AG08396 (cell line): ENCODE data around the gene ADAMTS19.
"Not testable (repeated sequence)": the region's sequence is repeated elsewhere in the genome, so short reads cannot be mapped to it uniquely, and the experiment has no call there.

Experiments
- DNase-seq: peaks from one replicate; pipeline ENCODE4 v3.0.0; 2012; ENCODE audit warnings: low spot score, mixed read lengths

ADAMTS19 gene

DNA sequence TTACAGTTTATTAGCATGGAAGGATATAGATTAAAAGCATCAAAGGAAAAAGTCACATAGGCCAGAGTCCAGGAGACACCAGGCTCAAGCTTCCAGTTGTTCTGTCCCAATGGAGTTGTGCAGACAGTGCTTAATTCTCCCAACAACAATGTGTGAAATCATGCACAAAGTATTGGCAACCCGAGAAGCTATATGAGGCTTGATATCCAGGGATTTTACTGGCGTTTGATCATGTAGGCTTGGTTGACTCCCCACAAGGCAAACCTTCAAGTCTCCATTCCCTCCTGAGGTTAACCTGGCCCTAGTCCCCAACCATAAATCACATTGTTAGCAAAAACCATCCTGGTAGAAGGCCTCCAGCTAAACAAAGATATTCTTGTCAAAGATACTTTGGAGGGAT, 141.5 kb downstream of the ADAMTS19 start:
- DNase-seq: no peak

GRCh38 chr5:129608350-129608749, 148.3 kb downstream of the ADAMTS19 start:
- no peak for DNase-seq

- DNase-seq: no peak
These were observed 149.6 kb downstream of the ADAMTS19 start for GRCh38 chr5:129609710-129610109.

DNA sequence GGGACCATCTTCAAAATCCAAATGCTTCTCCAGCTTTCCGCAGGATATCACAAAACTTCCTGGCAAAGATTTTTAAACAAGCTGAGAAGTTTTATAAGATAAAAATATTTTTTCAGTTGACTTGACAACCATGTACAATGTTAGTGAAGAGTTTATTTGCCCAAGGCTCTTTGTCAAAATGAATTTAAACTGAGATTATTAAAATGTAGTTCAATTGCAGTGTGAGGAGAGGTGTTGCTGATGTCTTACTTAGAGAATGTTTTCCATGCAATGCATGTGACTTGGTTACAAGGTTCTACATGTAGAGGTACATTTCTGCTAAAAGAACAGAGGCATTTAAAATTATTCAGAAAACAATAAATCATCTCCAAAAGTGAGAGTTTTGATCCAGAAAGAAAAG, 156.4 kb downstream of the ADAMTS19 start:
- DNase-seq: no peak

DNA sequence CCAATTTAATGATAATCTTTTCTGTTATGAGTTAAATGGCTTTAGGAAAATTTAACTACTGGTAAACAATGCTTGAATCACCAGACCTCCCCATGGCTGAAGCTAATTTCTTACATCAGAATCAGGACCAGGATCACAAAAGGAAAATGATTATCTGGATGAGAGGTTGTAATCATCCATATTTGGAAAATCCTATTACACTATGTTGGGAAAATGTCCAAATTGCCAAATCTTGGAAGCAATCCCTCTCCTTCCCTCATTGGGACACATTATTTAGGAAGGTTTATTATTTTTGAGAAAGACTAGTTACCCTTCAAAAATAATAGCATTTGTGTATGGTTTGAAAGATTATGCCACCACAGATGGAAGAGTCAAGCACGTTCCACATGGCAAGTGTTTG, 157.1 kb downstream of the ADAMTS19 start:
- DNase-seq: no peak

- no peak for DNase-seq
These were observed 159.7 kb downstream of the ADAMTS19 start for GRCh38 chr5:129619782-129620181.

DNA sequence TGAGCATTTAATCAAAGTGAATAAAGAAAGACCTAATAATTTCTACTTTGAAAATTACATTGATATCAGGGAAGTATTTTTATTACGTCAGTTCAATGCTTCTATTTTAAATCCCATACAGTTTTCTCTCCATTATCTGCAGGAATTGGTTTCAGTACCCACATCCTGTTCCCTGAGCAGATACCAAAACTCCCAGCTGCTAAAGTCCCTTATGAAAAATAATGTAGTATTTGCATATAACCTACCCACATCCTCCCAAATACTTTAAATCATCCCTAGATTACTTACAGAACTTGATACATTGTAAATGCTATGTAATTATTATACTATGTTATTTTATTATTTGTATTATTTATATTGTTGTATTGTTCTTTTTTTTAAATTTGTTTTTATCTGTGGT, 162.4 kb downstream of the ADAMTS19 start:
- no peak for DNase-seq

DNA sequence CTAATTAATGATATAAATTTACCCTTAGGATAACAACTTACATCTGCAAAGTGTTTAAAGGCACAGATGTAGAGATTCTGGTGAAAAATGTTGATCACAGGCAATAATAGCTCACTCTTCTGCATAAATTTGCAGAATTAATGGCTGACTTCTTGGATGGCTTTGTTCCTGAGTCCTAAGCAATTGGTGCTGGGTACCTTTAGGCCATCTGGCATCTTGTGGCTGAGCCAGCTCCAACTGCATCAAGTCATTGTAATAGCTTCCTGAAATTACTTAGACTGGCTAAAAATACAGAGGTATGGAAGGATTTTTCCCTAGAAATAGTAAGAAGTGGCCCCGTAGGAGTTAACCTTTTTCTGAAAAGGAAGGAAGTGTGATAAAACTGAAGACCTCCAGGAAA, 169.5 kb downstream of the ADAMTS19 start:
- DNase-seq: no peak

DNA sequence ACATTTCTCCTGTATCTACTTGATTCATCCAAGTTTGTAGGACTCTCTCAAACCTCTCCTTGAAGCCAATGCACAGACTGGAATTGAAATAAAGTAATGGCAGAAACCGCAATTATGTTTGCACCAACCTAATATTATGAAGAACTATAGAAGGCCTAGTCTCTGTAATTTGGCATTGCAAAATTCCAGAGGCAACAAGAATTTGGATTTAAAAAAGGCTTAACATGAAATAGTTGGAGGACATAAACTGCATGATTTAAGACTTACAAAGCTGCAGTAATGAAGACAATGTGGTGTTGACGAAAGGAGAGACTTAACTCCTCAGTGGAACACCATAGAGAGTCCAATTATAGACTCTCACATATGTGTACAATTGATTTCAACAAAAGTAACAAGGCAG, 170.0 kb downstream of the ADAMTS19 start:
- no peak for DNase-seq

DNA sequence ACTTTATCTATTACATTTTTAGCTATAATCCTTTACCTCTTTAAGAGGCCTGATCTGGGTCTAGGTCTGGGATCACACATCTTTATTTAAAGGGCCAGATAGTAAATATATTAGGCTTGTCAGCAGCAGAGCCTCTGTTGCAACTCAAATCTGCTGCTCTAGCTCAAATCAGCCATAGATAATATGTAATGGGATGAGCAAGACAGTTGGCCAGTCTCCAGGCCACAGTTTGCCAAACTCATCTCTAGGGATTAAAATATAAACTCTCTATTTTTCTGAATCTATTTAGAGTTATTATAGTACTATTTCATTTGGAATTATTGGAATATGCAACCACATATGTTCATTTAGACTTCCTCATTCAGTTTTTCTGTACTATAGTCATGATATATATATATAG, 171.9 kb downstream of the ADAMTS19 start:
- no peak for DNase-seq

GRCh38 chr5:129637501-129637900, 177.4 kb downstream of the ADAMTS19 start:
- DNase-seq: not testable (repeated sequence)

DNA sequence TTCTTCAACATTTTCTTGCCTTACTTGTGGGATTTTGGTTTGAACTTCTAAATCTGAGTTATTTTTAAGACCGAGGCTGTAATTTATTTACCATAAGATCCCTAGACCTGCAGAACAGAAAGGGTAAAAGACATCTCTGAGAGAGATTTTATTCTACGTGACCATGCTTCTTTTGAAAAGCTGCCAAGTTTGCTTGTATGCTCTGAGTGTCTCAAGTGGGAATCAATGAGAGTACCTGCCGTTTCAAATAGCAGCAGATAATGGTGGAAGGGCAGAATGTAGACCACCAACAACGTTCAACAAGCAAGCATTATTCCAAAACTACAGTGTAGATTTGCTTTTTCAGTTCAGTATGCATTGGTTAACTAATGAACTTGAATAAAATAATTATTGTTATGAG, 179.2 kb downstream of the ADAMTS19 start:
- no peak for DNase-seq

DNA sequence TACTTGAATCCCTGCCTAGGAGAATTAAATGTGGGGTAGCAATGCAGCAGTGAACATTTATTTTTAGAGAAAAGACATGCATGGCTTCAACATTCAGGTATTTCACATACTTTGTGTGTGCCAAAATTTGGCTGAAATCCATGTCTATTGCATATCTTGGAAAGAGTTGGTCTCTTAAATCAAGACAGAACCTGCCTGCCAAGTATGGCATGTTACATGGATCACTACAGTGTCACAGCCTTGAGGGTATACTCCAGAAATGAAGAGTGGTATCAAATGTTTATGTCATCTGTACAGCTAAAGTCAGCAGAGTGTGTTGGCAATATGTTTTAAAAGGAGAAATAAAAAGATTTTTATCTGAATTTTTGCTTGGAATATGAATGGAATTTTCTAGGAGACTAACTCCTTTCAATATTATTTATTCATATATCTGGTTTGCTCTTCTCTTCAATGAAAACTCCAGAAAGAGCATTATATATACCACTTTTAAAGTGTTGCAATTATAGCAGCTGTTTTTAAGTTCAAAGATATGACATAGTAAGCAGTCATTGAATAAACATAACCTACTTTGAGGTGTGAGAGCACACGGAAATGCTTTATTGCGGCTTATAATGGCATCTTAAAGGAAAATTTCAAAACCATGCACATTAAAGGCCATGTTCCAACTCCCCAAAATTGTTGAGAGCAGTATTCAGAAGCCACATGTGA, 192.4 kb downstream of the ADAMTS19 start:
- no peak for DNase-seq

- DNase-seq: no peak
These were observed 192.9 kb downstream of the ADAMTS19 start for GRCh38 chr5:129653057-129653375.

DNA sequence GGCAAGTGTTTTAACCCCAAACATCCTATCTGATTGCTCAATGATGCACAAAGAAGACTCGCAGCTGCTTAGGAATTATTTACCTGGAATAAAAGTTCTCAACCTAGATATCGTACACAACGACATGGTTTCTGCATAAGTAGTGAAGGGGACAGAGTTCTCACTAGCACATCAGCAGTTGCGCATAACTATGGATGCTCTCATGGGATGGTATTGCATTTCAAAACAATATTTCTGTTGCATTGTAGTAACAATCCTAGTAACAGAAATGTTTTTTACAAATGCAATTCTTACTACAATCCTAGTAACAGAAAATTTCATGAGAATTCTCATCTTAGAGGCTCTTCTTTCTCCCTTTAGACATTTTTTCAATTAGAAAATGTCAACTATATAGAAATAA, 193.3 kb downstream of the ADAMTS19 start:
- DNase-seq: no peak

DNA sequence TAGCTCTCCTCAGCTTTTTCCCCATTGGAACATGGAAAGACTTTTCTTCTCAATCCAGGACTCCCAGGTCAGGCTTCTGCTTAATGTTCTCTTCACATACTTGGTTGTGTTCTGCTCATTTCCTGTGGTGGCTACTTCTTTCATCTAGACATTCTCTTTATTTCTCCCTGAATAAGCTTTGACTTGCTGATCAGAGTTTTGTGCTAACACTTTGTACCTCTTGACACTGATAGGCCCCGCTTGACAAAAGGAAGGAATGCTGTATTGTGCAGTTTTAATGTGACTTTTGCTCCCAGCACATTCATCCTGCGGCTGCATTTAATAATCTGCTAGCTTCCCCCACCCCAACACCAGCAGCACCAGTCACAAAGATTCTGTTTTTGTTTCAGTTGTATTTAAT, 196.9 kb downstream of the ADAMTS19 start:
- DNase-seq: no peak

GRCh38 chr5:129658801-129659200, 198.7 kb downstream of the ADAMTS19 start:
- no peak for DNase-seq

- DNase-seq: no peak
These were observed 201.4 kb downstream of the ADAMTS19 start for GRCh38 chr5:129661366-129662035.

DNA sequence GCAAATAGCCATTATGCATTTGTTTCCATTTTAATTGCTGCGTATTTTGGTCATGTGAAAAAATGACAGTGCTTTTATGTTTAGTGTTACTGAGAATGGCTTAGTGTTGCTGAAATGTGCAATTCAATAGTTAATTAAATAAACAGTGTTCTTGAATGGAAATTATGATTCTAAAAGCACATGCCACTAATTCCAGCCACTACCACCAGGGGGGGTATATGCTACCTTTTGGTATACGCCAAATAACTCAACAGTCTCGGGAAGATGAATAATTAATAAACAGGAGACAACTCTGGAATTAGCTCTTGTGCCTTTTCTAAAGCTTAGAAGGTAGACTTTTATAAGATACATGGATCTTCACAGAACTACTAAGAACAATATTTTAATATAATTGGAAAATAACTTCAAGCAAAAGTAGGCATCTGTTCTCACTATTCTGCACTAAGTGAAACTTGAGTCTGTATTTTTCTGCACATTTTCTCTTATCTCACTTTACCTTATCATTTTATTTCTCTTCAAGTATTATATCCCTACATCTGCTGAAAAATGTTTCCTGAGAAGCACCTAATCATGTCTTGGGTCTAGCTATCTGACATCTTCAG, 204.3 kb downstream of the ADAMTS19 start:
- peak; percentile 5 for DNase-seq

- peak; percentile 7 for DNase-seq
These were observed 210.9 kb downstream of the ADAMTS19 start for GRCh38 chr5:129670957-129671500.

DNA sequence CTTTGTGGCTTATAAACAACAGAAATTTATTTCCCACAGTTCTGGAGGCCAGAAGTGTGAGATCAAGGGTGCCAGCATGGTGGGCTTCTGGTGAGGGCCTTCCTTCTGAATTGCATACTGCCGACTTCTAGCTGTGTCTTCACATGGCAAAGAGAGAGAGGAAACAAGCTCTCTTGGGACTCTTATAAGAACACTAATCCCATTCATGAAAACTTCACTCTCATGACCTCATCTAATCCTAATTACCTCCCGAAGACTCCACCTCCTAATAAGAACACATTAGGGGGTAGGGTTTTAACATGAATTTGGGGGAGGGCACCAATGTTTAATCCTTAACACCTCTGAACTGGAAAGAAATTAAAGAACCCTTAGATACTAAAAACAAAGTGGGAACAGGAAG, 211.9 kb downstream of the ADAMTS19 start:
- no peak for DNase-seq

GRCh38 chr5:129679671-129680070, 219.6 kb downstream of the ADAMTS19 start:
- DNase-seq: no peak

- DNase-seq: no peak
These were observed 227.8 kb downstream of the ADAMTS19 start for GRCh38 chr5:129687941-129688340.
